G401 (cell line): ENCODE measurements around the gene MMD. TPM values are rescaled to one million over a fixed set of nuclear protein-coding genes. Genes with fewer than 3 reads are reported as not detected.
A peak's percentile ranks its signal among the peaks of the same experiment; 100 is the strongest.
"Not testable (repeated sequence)": the region's sequence is repeated elsewhere in the genome, so short reads cannot be mapped to it uniquely, and the experiment has no call there.

Experiments used
- DNase-seq: peaks from one replicate; pipeline ENCODE4 v3.0.0-alpha.2; 2015; ENCODE audit warnings: low spot score
- in situ Hi-C: cut with HindIII; loops from 2 replicates; pipeline ENCODE4 v1.10.0; 2016; ENCODE audit warnings: low sequenced_read_pairs, mixed read lengths
- total RNA-seq: library from RNA; depleted of rRNA; stranded (reverse); fragments of >200 nt; shearing (Covaris generic); gene quantifications from 2 replicates; pipeline ENCODE4 v1.2.3, GENCODE V29; 2014

MMD gene
- total RNA-seq, 1 experiment from 2014 or later, result 7.5 TPM

- no peak for DNase-seq
- in situ Hi-C loops, result no loop called here
Measured at GRCh38 chr17:55407641-55408566, 13.7 kb downstream of the MMD start.

GRCh38 chr17:55405600-55405999 lies 16.0 kb downstream of the MMD start:
- in situ Hi-C loops, result no loop called here
- no peak for DNase-seq

DNA sequence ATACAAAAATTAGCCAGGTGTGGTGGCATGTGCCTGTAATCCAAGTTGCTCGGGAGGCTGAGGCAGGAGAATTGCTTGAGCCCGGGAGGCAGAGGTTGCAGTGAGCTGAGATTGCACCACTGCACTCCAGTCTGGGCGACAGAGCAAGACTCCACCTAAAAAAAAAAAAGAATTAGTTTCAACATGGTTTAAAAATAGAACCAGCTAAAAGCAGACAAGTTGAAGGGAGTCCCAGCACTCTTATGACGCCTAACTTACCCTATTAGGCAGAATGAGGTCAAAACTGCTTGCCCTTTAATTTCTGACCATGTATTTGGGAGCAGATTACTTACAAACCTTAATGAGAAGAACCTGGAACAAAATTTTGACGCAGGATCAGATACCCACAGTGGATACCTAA lies 17.4 kb downstream of the MMD start:
- in situ Hi-C loops, DNase-seq: not testable (repeated sequence)

DNA sequence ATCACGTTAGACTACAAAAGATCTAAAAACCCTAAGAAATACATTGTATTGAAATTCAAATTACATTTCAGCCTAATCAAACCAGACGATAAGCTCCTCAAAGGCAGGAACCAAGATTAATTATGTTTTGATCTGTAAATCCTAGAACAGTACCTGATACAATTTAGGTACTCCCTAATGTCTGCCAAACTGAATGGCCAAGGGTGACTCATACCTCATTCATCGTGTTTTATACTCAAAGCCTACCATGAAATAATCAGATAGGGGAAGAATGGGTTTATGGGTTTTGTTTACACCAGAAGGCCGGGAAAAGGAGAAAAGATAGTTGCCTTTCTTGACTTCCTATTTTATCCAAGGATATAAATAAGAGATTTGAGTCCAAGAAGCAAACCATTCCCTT lies 19.3 kb downstream of the MMD start:
- DNase-seq, result no peak

GRCh38 chr17:55398689-55399088 lies 22.9 kb downstream of the MMD start:
- DNase-seq, result no peak
- in situ Hi-C loops, result no loop called here

More for the DNA sequence above, 19.3 kb downstream of the MMD start:
- in situ Hi-C loops, result no loop called here

DNA sequence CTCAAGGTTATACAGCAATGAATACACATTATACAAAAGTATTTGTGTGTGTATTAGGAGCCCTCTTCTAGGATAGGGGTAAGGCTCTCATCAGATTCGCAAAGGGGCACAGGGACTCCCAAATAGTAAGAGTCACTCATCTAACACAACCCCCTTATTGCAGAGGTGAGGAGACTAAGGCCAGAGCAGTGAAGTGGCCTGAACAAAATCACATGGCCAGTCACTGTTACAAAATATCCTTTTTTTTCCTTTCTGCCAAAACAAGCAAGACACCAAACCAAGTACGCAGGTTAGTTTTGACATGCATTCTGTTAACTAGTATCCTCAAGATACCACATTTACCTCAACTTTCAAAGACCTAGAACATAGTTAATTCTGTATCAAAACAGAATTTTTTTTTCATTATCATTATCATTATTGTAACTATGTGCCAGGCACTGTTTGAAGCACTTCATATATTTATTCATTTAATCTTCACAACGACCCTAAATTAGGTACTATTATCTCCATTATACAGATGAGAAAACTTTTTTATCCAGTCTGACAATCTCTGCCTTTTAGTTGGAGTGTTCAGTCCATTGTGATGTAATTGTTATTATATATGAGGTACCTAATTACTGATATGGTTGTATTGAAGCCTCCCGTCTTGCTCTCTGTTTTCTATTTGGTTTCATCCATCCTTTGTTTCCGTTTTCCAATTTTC lies 25.7 kb downstream of the MMD start:
- DNase-seq, result no peak
- in situ Hi-C loops, result no loop called here

GRCh38 chr17:55394357-55395021 lies 27.1 kb downstream of the MMD start:
- peak; percentile 23 for DNase-seq
- in situ Hi-C loops, result no loop called here

GRCh38 chr17:55391764-55392467 lies 29.7 kb downstream of the MMD start:
- in situ Hi-C loops, result no loop called here
- DNase-seq, result no peak

GRCh38 chr17:55391244-55391757 lies 30.3 kb downstream of the MMD start:
- in situ Hi-C loops, result no loop called here
- no peak for DNase-seq

DNA sequence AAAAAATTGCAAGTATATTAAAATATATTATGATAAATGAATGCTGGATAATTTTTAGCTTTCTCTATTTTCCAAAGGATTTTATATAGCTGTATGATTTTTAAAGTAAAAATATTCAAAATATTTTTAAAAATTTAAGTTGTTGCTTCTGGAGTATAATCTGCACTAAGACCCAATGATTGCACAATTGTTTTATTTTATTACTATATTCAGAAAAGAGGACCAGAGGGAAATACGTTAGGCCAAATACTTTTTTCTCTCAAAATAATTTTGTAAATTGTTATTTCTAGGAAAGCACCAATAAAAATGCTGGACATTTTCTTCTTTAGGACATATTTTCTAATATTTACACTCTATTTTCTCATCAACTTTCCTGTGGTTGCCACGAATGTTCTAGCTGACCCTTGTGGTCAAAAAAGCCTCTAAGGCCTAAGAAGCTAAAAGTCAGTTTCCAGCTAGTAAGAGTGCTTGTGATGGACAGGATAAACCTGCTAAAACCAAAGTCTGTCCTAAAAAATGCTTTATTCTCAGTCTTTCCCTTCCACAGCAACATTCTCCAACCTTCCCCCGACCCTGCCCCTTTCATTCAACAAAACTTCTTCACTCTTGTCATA lies 31.2 kb downstream of the MMD start:
- no peak for DNase-seq
- in situ Hi-C loops, result no loop called here

DNA sequence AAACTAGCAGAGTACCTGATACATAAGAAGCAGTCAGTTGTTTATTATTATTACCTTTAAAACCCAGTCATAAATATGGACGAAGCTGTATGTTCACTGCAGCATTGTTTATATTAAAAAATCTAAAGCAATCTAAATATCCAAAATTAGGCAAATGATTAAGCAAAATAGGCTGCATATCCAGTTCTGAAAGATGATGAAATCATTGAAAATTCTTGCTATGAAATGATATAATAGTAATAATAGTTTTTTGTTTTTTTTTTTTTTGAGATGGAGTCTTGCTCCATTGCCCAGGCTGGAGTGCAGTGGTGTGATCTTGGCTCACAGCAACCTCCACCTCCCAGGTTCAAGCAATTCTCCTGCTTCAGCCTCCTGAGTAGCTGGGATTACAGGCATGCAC lies 31.9 kb downstream of the MMD start:
- in situ Hi-C loops, DNase-seq: not testable (repeated sequence)

GRCh38 chr17:55388842-55389241 lies 32.8 kb downstream of the MMD start:
- in situ Hi-C loops, result no loop called here

GRCh38 chr17:55386796-55387332 lies 34.8 kb downstream of the MMD start:
- in situ Hi-C loops, result no loop called here

More at GRCh38 chr17:55388842-55389241, 32.8 kb downstream of the MMD start:
- no peak for DNase-seq

DNA sequence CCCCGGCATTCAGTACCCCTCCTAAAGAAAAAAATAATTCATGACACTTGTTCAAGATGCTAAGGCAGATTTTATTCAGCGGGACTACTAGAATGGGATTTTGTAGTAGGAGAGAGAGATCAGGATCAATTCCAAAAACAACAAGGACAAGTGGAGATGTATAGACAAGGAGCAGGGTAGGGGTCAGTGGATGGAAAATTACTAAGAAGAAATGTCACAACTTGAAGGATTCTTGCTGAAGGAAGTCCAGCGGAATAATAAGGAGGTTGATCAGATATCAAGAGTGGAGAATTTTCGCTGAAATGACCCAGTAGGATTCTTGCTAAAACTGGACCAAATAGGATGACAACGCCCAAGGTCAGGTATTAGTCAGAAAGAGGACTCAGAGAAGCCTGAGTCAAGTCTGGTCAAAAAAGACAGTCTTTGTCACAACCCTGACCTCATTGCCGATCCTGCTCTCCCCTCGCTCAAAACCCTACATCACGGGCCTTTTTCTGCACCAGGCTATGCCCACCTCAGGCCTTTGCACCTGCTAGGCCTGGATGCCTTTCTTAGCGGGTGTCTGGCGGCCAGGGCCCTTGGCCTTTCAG lies 36.9 kb downstream of the MMD start:
- no peak for DNase-seq
- in situ Hi-C loops, result no loop called here

More at GRCh38 chr17:55386796-55387332, 34.8 kb downstream of the MMD start:
- DNase-seq, result no peak

DNA sequence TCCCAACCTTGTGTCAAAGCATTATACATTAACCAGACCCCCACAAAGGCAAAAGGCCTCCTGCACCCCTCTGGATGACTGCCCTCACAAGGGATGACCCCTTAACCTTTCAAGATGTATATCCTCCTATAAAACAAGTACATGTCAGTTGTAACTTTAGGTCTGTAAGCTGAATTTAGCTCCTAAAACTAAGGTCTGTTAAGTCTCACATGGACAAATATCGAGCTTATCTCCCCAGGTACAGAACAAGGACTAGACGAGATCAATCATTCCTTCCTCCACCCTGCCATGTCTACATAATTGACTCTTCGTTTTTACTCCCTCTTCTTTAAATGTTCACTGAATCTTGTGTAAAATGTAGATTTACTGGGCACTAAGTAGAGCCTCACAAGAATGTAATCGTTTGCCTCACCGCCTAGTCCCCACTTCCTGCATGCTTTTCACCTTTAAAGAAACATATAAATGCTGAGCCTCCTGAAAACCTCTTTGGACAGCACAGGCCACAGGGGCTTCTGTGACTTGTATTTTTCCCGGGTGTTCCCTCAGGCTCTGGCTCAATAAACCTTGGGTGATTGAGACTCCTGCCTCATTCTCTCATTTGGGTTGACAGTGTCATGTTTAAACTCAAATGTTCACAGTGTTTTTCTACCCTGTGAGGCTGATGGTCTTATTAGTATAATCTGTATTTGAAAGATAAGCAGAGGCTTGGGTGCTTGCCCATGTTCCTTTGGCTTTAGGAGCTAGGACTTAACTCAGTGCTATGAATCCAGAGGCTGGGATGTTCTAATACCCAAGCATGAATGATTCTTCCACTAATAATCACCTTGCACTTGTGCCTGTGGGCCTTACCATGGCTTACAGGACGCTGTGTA lies 37.6 kb downstream of the MMD start:
- in situ Hi-C loops, result no loop called here
- DNase-seq, result no peak

DNA sequence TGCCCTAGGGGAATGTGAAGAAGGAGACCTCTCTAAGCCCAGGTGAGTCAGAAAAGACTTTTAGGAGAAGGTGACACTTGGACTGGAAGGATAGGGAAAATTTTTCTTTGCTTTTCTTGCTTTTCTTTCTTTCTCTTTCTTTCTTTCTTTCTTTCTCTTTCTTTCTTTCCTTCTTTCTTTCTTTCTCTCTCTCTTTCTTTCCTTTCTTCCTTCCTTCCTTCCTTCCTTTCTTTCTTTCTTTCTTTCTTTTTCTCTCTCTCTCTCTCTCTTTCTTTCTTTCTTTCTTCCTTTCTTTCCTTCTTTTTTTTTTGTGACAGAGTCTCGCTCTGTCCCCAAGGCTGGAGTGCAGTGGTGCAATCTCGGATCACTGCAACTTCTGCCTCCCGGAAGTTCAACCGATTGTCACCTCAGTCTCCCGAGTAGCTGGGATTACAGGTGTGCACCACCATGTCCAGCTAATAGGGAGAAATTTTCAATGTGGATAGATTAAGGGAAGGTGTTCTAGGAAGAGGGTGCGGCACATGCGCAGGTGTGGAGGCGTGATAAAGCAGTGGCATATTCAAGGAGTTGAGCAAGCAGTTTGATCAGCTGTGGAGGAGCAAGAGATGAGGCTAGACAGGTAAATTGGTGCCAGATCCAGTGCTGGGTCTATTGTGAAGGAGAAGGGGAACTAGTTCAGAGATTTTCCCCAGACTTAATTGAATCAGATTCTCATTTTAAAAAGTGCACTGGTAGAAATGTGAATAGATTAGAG lies 40.4 kb downstream of the MMD start:
- DNase-seq, result no peak
- in situ Hi-C loops, result no loop called here
